Neural cell (in vitro differentiated cells): ENCODE data around the gene IL23R.

ENCODE experiments used
- EP300 ChIP-seq: fragments of 450-650 bp; conservative IDR thresholded peaks from 2 replicates; pipeline ENCODE4 v1.6.1; 2014; ENCODE audit warnings: antibody characterized with exemption, mild to moderate bottlenecking, moderate library complexity; ENCODE audit not compliant: poor library complexity, severe bottlenecking
- EZH2 ChIP-seq: fragments of 200-600, 300-800 bp; shearing (Covaris generic), sonication (generic); IDR thresholded peaks from 2 replicates; pipeline ENCODE4 v1.6.1; 2014; ENCODE audit warnings: antibody characterized with exemption, low read length, borderline replicate concordance, mild to moderate bottlenecking; ENCODE audit not compliant: insufficient read depth, poor library complexity, severe bottlenecking
- MXI1 ChIP-seq: fragments of 450-650 bp; conservative IDR thresholded peaks from 2 replicates; pipeline ENCODE4 v1.6.1; 2014; ENCODE audit warnings: antibody characterized with exemption, mild to moderate bottlenecking; ENCODE audit not compliant: poor library complexity, severe bottlenecking
- POLR2AphosphoS5 ChIP-seq: IDR thresholded peaks from 2 replicates; pipeline ENCODE4 v1.6.1; 2012
- RAD21 ChIP-seq: fragments of 450-650 bp; conservative IDR thresholded peaks from 2 replicates; pipeline ENCODE4 v1.6.1; 2014; ENCODE audit warnings: antibody characterized with exemption, mild to moderate bottlenecking, moderate library complexity
- SMC3 ChIP-seq: fragments of 450-650 bp; conservative IDR thresholded peaks from 2 replicates; pipeline ENCODE4 v1.6.1; 2014; ENCODE audit warnings: antibody characterized with exemption, mild to moderate bottlenecking, moderate library complexity; ENCODE audit not compliant: poor library complexity
- TAF1 ChIP-seq: IDR thresholded peaks from 2 replicates; pipeline ENCODE4 v1.6.1; 2012; ENCODE audit warnings: low read depth
- TF ChIP-seq, protein P1 (sequence below): fragments of 450-650 bp; IDR thresholded peaks from 2 replicates; pipeline ENCODE4 v1.5.1; 2014; ENCODE audit warnings: antibody characterized with exemption, mild to moderate bottlenecking, moderate library complexity; ENCODE audit not compliant: poor library complexity, severe bottlenecking
- TF ChIP-seq, protein P2 (sequence below): IDR thresholded peaks from 2 replicates; pipeline ENCODE4 v1.6.1; 2012; ENCODE audit warnings: borderline replicate concordance

DNA sequence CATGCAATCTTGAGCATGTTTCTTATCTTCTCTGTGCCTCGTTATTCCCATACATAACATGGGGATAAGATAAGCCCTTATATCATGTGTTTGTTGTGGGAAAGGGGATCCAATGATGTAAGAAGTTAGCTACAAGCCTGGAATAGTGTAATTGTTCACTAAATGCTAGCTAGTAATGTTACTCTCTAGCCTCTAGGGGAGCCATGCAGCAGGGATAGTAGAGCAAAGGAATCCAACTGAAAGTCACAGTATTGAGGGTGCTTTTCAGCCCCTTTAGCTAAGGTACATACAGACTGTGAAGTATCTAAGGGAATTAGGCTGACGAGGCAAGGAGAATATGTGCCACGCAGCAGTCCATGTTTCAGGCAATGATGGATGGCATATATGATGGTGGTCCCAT, 46.9 kb downstream of the IL23R start:
- TF ChIP-seq RAD21, result no peak
- no peak for TF ChIP-seq POLR2AphosphoS5
- TF ChIP-seq, protein P1, sequence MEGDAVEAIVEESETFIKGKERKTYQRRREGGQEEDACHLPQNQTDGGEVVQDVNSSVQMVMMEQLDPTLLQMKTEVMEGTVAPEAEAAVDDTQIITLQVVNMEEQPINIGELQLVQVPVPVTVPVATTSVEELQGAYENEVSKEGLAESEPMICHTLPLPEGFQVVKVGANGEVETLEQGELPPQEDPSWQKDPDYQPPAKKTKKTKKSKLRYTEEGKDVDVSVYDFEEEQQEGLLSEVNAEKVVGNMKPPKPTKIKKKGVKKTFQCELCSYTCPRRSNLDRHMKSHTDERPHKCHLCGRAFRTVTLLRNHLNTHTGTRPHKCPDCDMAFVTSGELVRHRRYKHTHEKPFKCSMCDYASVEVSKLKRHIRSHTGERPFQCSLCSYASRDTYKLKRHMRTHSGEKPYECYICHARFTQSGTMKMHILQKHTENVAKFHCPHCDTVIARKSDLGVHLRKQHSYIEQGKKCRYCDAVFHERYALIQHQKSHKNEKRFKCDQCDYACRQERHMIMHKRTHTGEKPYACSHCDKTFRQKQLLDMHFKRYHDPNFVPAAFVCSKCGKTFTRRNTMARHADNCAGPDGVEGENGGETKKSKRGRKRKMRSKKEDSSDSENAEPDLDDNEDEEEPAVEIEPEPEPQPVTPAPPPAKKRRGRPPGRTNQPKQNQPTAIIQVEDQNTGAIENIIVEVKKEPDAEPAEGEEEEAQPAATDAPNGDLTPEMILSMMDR, result peak; percentile 52
- TF ChIP-seq EZH2, result no peak
- TF ChIP-seq SMC3, result no peak
- no peak for TF ChIP-seq EP300
- TF ChIP-seq, protein P2, sequence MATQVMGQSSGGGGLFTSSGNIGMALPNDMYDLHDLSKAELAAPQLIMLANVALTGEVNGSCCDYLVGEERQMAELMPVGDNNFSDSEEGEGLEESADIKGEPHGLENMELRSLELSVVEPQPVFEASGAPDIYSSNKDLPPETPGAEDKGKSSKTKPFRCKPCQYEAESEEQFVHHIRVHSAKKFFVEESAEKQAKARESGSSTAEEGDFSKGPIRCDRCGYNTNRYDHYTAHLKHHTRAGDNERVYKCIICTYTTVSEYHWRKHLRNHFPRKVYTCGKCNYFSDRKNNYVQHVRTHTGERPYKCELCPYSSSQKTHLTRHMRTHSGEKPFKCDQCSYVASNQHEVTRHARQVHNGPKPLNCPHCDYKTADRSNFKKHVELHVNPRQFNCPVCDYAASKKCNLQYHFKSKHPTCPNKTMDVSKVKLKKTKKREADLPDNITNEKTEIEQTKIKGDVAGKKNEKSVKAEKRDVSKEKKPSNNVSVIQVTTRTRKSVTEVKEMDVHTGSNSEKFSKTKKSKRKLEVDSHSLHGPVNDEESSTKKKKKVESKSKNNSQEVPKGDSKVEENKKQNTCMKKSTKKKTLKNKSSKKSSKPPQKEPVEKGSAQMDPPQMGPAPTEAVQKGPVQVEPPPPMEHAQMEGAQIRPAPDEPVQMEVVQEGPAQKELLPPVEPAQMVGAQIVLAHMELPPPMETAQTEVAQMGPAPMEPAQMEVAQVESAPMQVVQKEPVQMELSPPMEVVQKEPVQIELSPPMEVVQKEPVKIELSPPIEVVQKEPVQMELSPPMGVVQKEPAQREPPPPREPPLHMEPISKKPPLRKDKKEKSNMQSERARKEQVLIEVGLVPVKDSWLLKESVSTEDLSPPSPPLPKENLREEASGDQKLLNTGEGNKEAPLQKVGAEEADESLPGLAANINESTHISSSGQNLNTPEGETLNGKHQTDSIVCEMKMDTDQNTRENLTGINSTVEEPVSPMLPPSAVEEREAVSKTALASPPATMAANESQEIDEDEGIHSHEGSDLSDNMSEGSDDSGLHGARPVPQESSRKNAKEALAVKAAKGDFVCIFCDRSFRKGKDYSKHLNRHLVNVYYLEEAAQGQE, result no peak
- TF ChIP-seq TAF1, result no peak
- TF ChIP-seq MXI1, result no peak
